B cell (primary cell): ENCODE results near the gene MGAT1. TPM values are rescaled to one million over a fixed set of nuclear protein-coding genes. Genes with fewer than 3 reads are reported as not detected.

ENCODE experiments used
- ATAC-seq: fragments of 200-7000 bp; cut with Tn5 transposase; one replicate; pipeline ENCODE4 v1.10.0; 2021; ENCODE audit warnings: low read depth, mild to moderate bottlenecking, moderate number of reproducible peaks, moderate library complexity
- CTCF ChIA-PET: fragments of 350-600 bp; sonication (Branson Sonifier 250); formaldehyde crosslinking; loops from one replicate; lab custom pipeline; 2021; ENCODE audit warnings: antibody characterized with exemption, inconsistent platforms; lab: Charles Lee
- POLR2A ChIA-PET: fragments of 350-600 bp; sonication (Branson Sonifier 250); formaldehyde crosslinking; loops from one replicate; lab custom pipeline; 2021; ENCODE audit warnings: antibody characterized with exemption; lab: Charles Lee
- DNase-seq: peaks from one replicate; pipeline ENCODE4 v3.0.0; 2013
- H2AFZ ChIP-seq: 2 replicates; pipeline ENCODE4 v1.6.1; 2012; ENCODE audit warnings: mild to moderate bottlenecking, low read depth, low read length; ENCODE audit not compliant: insufficient read depth, poor library complexity, severe bottlenecking
- H3K27ac ChIP-seq, 2 donors: 1 replicate in 1 of 2; 2 replicates in 1 of 2; pipeline ENCODE4 v1.5.1; 2012 to 2013; ENCODE audit warnings: low read length in 2 of 2, mild to moderate bottlenecking in 2 of 2, moderate library complexity in 1 of 2
- H3K27me3 ChIP-seq, 4 experiments: fragments of 200-600 bp in 1 of 4; sonication (generic) in 1 of 4; replicated peaks in 1 of 4; 1 replicate in 2 of 4; 2 replicates in 2 of 4; pipeline versions ENCODE4 v1.6.1 to v1.7.0; 2013 to 2016; ENCODE audit warnings: low read length in 3 of 4, mild to moderate bottlenecking in 2 of 4, mixed read lengths in 1 of 4, moderate library complexity in 1 of 4; ENCODE audit not compliant: insufficient read depth in 4 of 4, control insufficient read depth in 3 of 4; ENCODE audit errors: control extremely low read depth in 1 of 4
- H3K36me3 ChIP-seq, 2 experiments: replicated peaks in 1 of 2; 1 replicate in 1 of 2; 2 replicates in 1 of 2; pipeline versions ENCODE4 v1.6.1 to v1.7.1; 2013; ENCODE audit warnings: low read length in 1 of 2; ENCODE audit not compliant: insufficient read depth in 2 of 2, control insufficient read depth in 1 of 2; ENCODE audit errors: control extremely low read depth in 1 of 2, extremely low read depth in 1 of 2
- H3K4me1 ChIP-seq, 2 donors: fragments of 200-600 bp in 1 of 2; sonication (generic) in 1 of 2; 1 replicate in 1 of 2; 2 replicates in 1 of 2; pipeline versions ENCODE4 v1.5.1 to v1.6.1; 2013 to 2017; ENCODE audit warnings: low read length in 2 of 2; ENCODE audit not compliant: control insufficient read depth in 2 of 2, insufficient read depth in 2 of 2
- H3K4me2 ChIP-seq: replicated peaks from 2 replicates; pipeline ENCODE3; 2012; ENCODE audit warnings: mild to moderate bottlenecking, low read depth, low read length; ENCODE audit not compliant: poor library complexity, severe bottlenecking
- H3K4me3 ChIP-seq, 5 experiments: fragments of 200-600 bp in 1 of 5; sonication (generic) in 1 of 5; 1 replicate in 3 of 5; 2 replicates in 2 of 5; pipeline versions ENCODE4 v1.5.1 to v1.7.0; 2011 to 2016; ENCODE audit warnings: low read length in 4 of 5, mild to moderate bottlenecking in 4 of 5, low read depth in 2 of 5, control low read depth in 1 of 5, moderate library complexity in 1 of 5; ENCODE audit not compliant: insufficient read depth in 1 of 5; ENCODE audit errors: control extremely low read depth in 1 of 5, extremely low read depth in 1 of 5
- H3K79me2 ChIP-seq: fragments of 200-600 bp; sonication (generic); one replicate; pipeline ENCODE4 v1.6.0; 2016; ENCODE audit warnings: low read length; ENCODE audit not compliant: control insufficient read depth, insufficient read depth
- H3K9ac ChIP-seq: fragments of 200-600 bp; sonication (generic); 2 replicates; pipeline ENCODE4 v1.6.1; 2017; ENCODE audit warnings: mild to moderate bottlenecking, low read length, moderate library complexity
- H3K9me3 ChIP-seq, 3 donors: one replicate each; pipeline versions ENCODE4 v1.6.1 to v1.7.1; 2013; ENCODE audit warnings: low read length in 2 of 3; ENCODE audit not compliant: control insufficient read depth in 2 of 3, insufficient read depth in 1 of 3; ENCODE audit errors: control extremely low read depth in 1 of 3
- H4K20me1 ChIP-seq: 2 replicates; pipeline ENCODE4 v1.6.0; 2012; ENCODE audit warnings: mild to moderate bottlenecking, low read length; ENCODE audit not compliant: insufficient read depth, control insufficient read depth, poor library complexity, severe bottlenecking
- H3K27ac Mint-ChIP-seq: one replicate; pipeline ENCODE4 v1.8.0; 2021; ENCODE audit warnings: mixed read lengths
- H3K27me3 Mint-ChIP-seq: one replicate; pipeline ENCODE4 v1.8.0; 2021; ENCODE audit warnings: mixed read lengths
- H3K4me1 Mint-ChIP-seq: one replicate; pipeline ENCODE4 v1.8.0; 2021; ENCODE audit warnings: mixed read lengths
- H3K4me3 Mint-ChIP-seq: one replicate; pipeline ENCODE4 v1.8.0; 2021; ENCODE audit warnings: mixed read lengths
- H3K9me3 Mint-ChIP-seq: one replicate; pipeline ENCODE4 v1.8.0; 2022; ENCODE audit warnings: mixed read lengths; ENCODE audit not compliant: insufficient read depth
- EZH2 ChIP-seq: IDR thresholded peaks from 2 replicates; pipeline ENCODE4 v1.6.1; 2012; ENCODE audit warnings: borderline replicate concordance, low read depth, mild to moderate bottlenecking, moderate library complexity, low read length; ENCODE audit not compliant: insufficient read depth, poor library complexity, severe bottlenecking
- whole genome bisulfite sequencing: methylation state at CpG from one replicate; pipeline ENCODE4 v1.1.5; 2013; ENCODE audit warnings: missing lambda C conversion rate; ENCODE audit not compliant: insufficient coverage; 5-methylcytosine and 5-hydroxymethylcytosine counted together
- intact Hi-C: fragments of 100-400 bp; cut with micrococcal nuclease; formaldehyde crosslinking; loops from one replicate; pipeline ENCODE4 v1.10.0; 2022
- polyA plus RNA-seq: library from polyadenylated mRNA; depleted of rRNA; stranded (reverse); fragments of >200 nt; gene quantifications from 2 replicates; pipeline ENCODE4 v1.2.3, GENCODE V29; 2012
- total RNA-seq, 2 donors: library from RNA; stranded (reverse); fragments of 120-200 nt in 1 of 2; gene quantifications; 1 replicate in 1 of 2; 2 replicates in 1 of 2; pipeline versions ENCODE4 v1.2.3 to v1.2.4, GENCODE V29; 2013 to 2022
- TF ChIP-seq, protein P1 (sequence below): fragments of 200-600 bp; IDR thresholded peaks from one replicate; pipeline ENCODE4 v1.8.0; 2022; ENCODE audit warnings: antibody characterized with exemption, mild to moderate bottlenecking

The MGAT1 gene
- total and polyA plus RNA-seq, 2 donors (not counting 1 experiment from before 2014, with no cell fraction given), result 81.2 to 140 TPM

DNA sequence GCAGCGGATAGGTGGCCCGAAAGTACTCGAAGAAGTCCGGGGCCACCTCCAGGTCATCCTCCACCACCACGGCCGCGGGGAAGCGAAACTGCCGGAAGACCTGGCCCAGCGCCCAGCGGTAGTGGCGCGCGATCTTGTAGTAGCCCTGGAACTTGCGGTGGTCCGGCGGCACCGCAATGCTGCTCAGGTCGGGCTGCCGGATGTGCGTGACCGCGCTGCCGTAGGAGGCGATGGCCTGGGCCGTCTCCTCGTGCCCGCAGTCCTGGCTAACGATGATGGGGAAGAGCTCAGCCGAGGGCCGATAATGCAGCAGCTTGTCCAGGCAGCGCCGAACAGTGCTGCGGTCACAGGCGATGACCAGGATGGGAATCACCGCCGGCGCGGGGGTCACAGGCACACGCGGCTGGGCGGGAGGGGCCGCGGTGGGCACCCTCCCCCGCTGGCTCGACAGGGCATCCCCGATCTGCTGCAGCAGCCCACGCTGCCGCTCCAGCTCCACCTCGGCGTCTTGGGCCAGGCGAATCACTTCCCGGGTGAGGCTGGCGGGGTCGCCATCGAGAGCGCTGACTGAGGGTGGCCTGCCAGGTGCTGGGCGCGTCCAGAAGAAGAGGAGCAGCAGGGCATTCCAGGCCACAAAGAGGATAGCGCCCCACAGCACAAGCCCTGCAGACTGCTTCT lies 10.2 kb downstream of the MGAT1 start:
- CTCF ChIA-PET, result interaction anchor here (1.1 kb wide), 1 partner anchor 73 kb away, joined by 3 read pairs; no protein-coding TSS in a partner anchor
- H4K20me1 ChIP-seq, result peaks cover 98% of the 10 kb centered on the region
- H2AFZ ChIP-seq, result no peak overlapping the region
- Mint-ChIP-seq H3K4me1 (peaks cover 48% of the 10 kb centered on the region), H3K9me3 (no peaks in the 10 kb centered on the region), H3K4me3 (no peak overlapping the region), H3K27ac (no peak overlapping the region), H3K27me3 (no peaks in the 10 kb centered on the region)
- H3K36me3 ChIP-seq, result peaks cover 15 to 69% of the 10 kb centered on the region in 2 experiments
- intact Hi-C loops, result loop anchor here (5.0 kb wide), 1 partner anchor 40 kb away; no protein-coding TSS in a partner anchor
- no peaks in the 10 kb centered on the region for H3K27me3 ChIP-seq
- peaks cover 28 to 30% of the 10 kb centered on the region in 2 donors for H3K4me1 ChIP-seq
- H3K4me2 ChIP-seq, result no peak overlapping the region
- TF ChIP-seq EZH2, result no peak
- TF ChIP-seq, protein P1, sequence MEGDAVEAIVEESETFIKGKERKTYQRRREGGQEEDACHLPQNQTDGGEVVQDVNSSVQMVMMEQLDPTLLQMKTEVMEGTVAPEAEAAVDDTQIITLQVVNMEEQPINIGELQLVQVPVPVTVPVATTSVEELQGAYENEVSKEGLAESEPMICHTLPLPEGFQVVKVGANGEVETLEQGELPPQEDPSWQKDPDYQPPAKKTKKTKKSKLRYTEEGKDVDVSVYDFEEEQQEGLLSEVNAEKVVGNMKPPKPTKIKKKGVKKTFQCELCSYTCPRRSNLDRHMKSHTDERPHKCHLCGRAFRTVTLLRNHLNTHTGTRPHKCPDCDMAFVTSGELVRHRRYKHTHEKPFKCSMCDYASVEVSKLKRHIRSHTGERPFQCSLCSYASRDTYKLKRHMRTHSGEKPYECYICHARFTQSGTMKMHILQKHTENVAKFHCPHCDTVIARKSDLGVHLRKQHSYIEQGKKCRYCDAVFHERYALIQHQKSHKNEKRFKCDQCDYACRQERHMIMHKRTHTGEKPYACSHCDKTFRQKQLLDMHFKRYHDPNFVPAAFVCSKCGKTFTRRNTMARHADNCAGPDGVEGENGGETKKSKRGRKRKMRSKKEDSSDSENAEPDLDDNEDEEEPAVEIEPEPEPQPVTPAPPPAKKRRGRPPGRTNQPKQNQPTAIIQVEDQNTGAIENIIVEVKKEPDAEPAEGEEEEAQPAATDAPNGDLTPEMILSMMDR, result no peak
- peaks cover 77% of the 10 kb centered on the region for H3K79me2 ChIP-seq
- no peak for ATAC-seq
- 97% methylated on average over 60 of the region's 60 CpGs for WGBS
- no peak overlapping the region for H3K27ac ChIP-seq
- H3K9ac ChIP-seq, result no peak overlapping the region
- no peak overlapping the region for H3K4me3 ChIP-seq
- no peak for DNase-seq
- H3K9me3 ChIP-seq, result peaks cover 0 to 3% (median 0%) of the 10 kb centered on the region in 3 donors
- POLR2A ChIA-PET, result no interaction called here

DNA sequence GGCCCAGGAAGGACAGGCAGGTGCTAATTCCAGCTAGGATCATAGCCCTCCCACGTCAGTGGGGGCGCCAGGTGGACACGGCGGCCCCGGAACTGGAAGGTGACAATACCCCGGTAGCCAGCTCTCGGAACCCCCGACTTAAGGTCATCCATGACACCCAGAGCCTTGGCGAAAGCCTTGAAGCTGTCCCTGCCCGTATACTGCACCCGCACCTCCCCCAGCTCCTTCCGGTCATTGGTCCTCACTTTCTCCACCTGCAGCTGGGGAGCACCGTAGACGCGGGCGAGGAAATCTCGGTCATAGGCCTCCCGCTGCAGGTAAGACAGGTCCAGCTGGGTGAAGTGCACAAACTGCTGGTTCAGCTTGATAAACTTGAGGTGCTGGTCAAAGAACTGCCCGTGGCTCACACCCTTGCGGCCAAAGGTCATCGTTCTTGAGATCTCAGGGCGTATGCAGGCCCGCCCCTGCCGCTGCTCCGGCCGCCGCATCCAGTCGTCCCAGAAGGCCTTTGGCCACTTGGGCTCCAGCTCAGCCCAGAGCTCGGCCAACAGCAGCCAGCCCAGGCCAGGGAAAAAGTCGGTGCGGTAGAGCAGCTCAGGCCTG lies 10.9 kb downstream of the MGAT1 start:
- ATAC-seq, result no peak
- intact Hi-C loops, result loop anchor here (5.0 kb wide), 1 partner anchor 41 kb away; no protein-coding TSS in a partner anchor
- Histone ChIP-seq H3K4me1 (peaks cover 24 to 27% of the 10 kb centered on the region in 2 donors), H3K4me3 (no peak overlapping the region), H3K36me3 (peaks cover 15 to 66% of the 10 kb centered on the region in 2 experiments), H2AFZ (no peak overlapping the region), H3K9me3 (peaks cover 0 to 3% (median 0%) of the 10 kb centered on the region in 3 donors), H3K27ac (no peak overlapping the region), H4K20me1 (peaks cover 98% of the 10 kb centered on the region), H3K79me2 (peaks cover 69% of the 10 kb centered on the region), H3K9ac (no peak overlapping the region), H3K27me3 (no peaks in the 10 kb centered on the region), H3K4me2 (no peak overlapping the region)
- Mint-ChIP-seq H3K27ac (no peak overlapping the region), H3K4me1 (peaks cover 44% of the 10 kb centered on the region), H3K4me3 (no peak overlapping the region), H3K27me3 (no peaks in the 10 kb centered on the region), H3K9me3 (no peaks in the 10 kb centered on the region)
- TF ChIP-seq, protein P1, result no peak
- no peak for TF ChIP-seq EZH2
- WGBS, result 97% methylated on average over 31 of the region's 31 CpGs
- ChIA-PET POLR2A (interaction anchor here (0.5 to 1.1 kb wide), 3 partner anchors 18 to 39 kb away, joined by 4 to 5 read pairs (median 4); no protein-coding TSS in a partner anchor), CTCF (interaction anchor here (1.1 to 3.8 kb wide), 2 partner anchors 39 to 73 kb away, joined by 3 to 20 read pairs; no protein-coding TSS in a partner anchor)
- no peak for DNase-seq
